ENCODE data around the gene IL3.

- TF ChIP-seq POLR2AphosphoS5 (IDR thresholded peaks at IDR 0.05; ENCODE audit: borderline replicate concordance, low read depth, low read length) (peak; percentile 58; the same call in 1 of the 2 replicates), FOXP2 (optimal IDR thresholded peaks at IDR 0.05; ENCODE audit: control extremely low read depth, extremely low read length, insufficient read depth) (no peak), EZH2 (IDR thresholded peaks at IDR 0.05) (no peak)
Measured at GRCh38 chr5:132020568-132021339, 39.7 kb upstream of the IL3 start.
